Endodermal cell (in vitro differentiated cells): ENCODE results near the gene GMPR. TPM values are rescaled to one million over a fixed set of nuclear protein-coding genes. Genes with fewer than 3 reads are reported as not detected.

Experiments used
- DNase-seq: peaks from one replicate; pipeline ENCODE4 v3.0.0-alpha.2; 2017
- H3K27ac ChIP-seq: 2 replicates; pipeline ENCODE4 v1.5.1; 2013; ENCODE audit warnings: mild to moderate bottlenecking, low read depth, low read length, moderate library complexity
- H3K27me3 ChIP-seq: 2 replicates; pipeline ENCODE4 v1.6.1; 2013; ENCODE audit warnings: mild to moderate bottlenecking, low read length, moderate library complexity; ENCODE audit not compliant: insufficient read depth, control insufficient read depth, poor library complexity, severe bottlenecking
- H3K36me3 ChIP-seq: 2 replicates; pipeline ENCODE4 v1.7.0; 2013; ENCODE audit warnings: mild to moderate bottlenecking, low read length, moderate library complexity; ENCODE audit not compliant: control insufficient read depth, insufficient read depth
- H3K4me1 ChIP-seq: one replicate; pipeline ENCODE4 v1.7.0; 2013; ENCODE audit warnings: low read length; ENCODE audit not compliant: control insufficient read depth, insufficient read depth
- H3K4me3 ChIP-seq: 2 replicates; pipeline ENCODE4 v1.5.1; 2013; ENCODE audit warnings: mild to moderate bottlenecking, low read length, moderate library complexity
- H3K9ac ChIP-seq: 2 replicates; pipeline ENCODE4 v1.6.1; 2013; ENCODE audit warnings: mild to moderate bottlenecking, low read length, moderate library complexity; ENCODE audit not compliant: poor library complexity, severe bottlenecking; ENCODE audit errors: extremely low read depth
- H3K9me3 ChIP-seq: 2 replicates; pipeline ENCODE4 v1.6.1; 2013; ENCODE audit warnings: mild to moderate bottlenecking, low read length, moderate library complexity; ENCODE audit not compliant: control insufficient read depth
- H3K27ac Mint-ChIP-seq: 2 replicates; pipeline ENCODE4 v1.8.0; 2020; ENCODE audit warnings: mixed read lengths
- H3K27me3 Mint-ChIP-seq: 2 replicates; pipeline ENCODE4 v1.8.0; 2021; ENCODE audit warnings: mild to moderate bottlenecking, mixed read lengths; ENCODE audit not compliant: insufficient read depth
- H3K36me3 Mint-ChIP-seq: 2 replicates; pipeline ENCODE4 v1.8.0; 2020; ENCODE audit warnings: low read depth, mixed read lengths
- H3K4me1 Mint-ChIP-seq: 2 replicates; pipeline ENCODE4 v1.8.0; 2020; ENCODE audit warnings: mixed read lengths
- H3K4me3 Mint-ChIP-seq: 2 replicates; pipeline ENCODE4 v1.8.0; 2020; ENCODE audit warnings: mild to moderate bottlenecking, moderate library complexity, mixed read lengths
- H3K9me3 Mint-ChIP-seq: 2 replicates; pipeline ENCODE4 v1.8.0; 2020; ENCODE audit warnings: mild to moderate bottlenecking, mixed read lengths
- CTCF ChIP-seq: fragments of 200-600 bp; sonication (generic); conservative IDR thresholded peaks from 2 replicates; pipeline ENCODE4 v1.5.0; 2021; ENCODE audit warnings: antibody characterized with exemption, mild to moderate bottlenecking
- WGBS, 2 experiments: methylation state at CpG; one replicate each; pipeline versions ENCODE4 v1.1.5 to v1.1.7; 2013; ENCODE audit warnings: missing lambda C conversion rate in 2 of 2, mixed read lengths in 1 of 2; ENCODE audit not compliant: insufficient coverage in 1 of 2, insufficient read length in 1 of 2; 5-methylcytosine and 5-hydroxymethylcytosine counted together
- total RNA-seq, 2 donors: library from RNA; stranded (reverse); fragmentation: NEBNext Ultra II Directional in 1 of 2; extraction: Animal tissue kit (Norgen Biotek cat#: 25700) in 1 of 2; gene quantifications; 2 replicates in 1 of 2; 3 replicates in 1 of 2; pipeline ENCODE4 v1.2.1, GENCODE V29; 2021

Gene GMPR
- total RNA-seq, 2 donors from 2014 or later: 4.9 to 20.7 TPM

- Mint-ChIP-seq H3K9me3 (peaks cover 5% of the 10 kb centered on the region), H3K4me3 (no peak overlapping the region), H3K4me1 (peaks cover 14% of the 10 kb centered on the region), H3K27me3 (no peaks in the 10 kb centered on the region), H3K36me3 (peaks cover 17% of the 10 kb centered on the region), H3K27ac (no peak overlapping the region)
- no peaks in the 10 kb centered on the region for H3K9me3 ChIP-seq
- no peak overlapping the region for H3K27ac ChIP-seq
- peaks cover 7% of the 10 kb centered on the region for H3K4me1 ChIP-seq
- DNase-seq: no peak
- no peak overlapping the region for H3K9ac ChIP-seq
- no peak for TF ChIP-seq CTCF
- no peak overlapping the region for H3K4me3 ChIP-seq
- H3K36me3 ChIP-seq: no peaks in the 10 kb centered on the region
- WGBS, 2 experiments: 96 to 97% methylated on average over 18 to 34 of the region's 34 CpGs
- no peaks in the 10 kb centered on the region for H3K27me3 ChIP-seq
Observed at GRCh38 chr6:16327777-16328325, 89.5 kb downstream of the GMPR start.

GRCh38 chr6:16329233-16329632 lies 90.8 kb downstream of the GMPR start:
- H3K36me3 Mint-ChIP-seq: peaks cover 17% of the 10 kb centered on the region
- H3K9me3 Mint-ChIP-seq: peaks cover 5% of the 10 kb centered on the region
- Histone ChIP-seq H3K27ac (no peak overlapping the region), H3K9ac (no peak overlapping the region), H3K4me3 (no peak overlapping the region), H3K36me3 (no peaks in the 10 kb centered on the region), H3K27me3 (no peaks in the 10 kb centered on the region), H3K4me1 (peaks cover 7% of the 10 kb centered on the region), H3K9me3 (no peaks in the 10 kb centered on the region)
- 77 to 82% methylated on average over 6 of the region's 6 CpGs for WGBS, 2 experiments
- H3K27me3 Mint-ChIP-seq: no peaks in the 10 kb centered on the region
- no peak for TF ChIP-seq CTCF
- no peak overlapping the region for H3K4me3 Mint-ChIP-seq
- H3K4me1 Mint-ChIP-seq: peaks cover 7% of the 10 kb centered on the region
- H3K27ac Mint-ChIP-seq: no peak overlapping the region
- no peak for DNase-seq

GRCh38 chr6:16331384-16332174 lies 93.2 kb downstream of the GMPR start:
- WGBS, 2 experiments: 19 to 37% methylated on average over 3 to 11 of the region's 11 CpGs
- Mint-ChIP-seq H3K4me1 (no peaks in the 10 kb centered on the region), H3K36me3 (peaks cover 7% of the 10 kb centered on the region), H3K4me3 (no peak overlapping the region), H3K9me3 (peaks cover under 1% of the 10 kb centered on the region), H3K27ac (no peak overlapping the region), H3K27me3 (no peaks in the 10 kb centered on the region)
- peak; percentile 78 for DNase-seq
- no peaks in the 10 kb centered on the region for H3K27me3 ChIP-seq
- peak overlapping the region; percentile 67 for H3K4me3 ChIP-seq
- peak overlapping the region; percentile 37 for H3K27ac ChIP-seq
- H3K36me3 ChIP-seq: no peaks in the 10 kb centered on the region
- no peak overlapping the region for H3K9ac ChIP-seq
- H3K4me1 ChIP-seq: peaks cover 7% of the 10 kb centered on the region
- TF ChIP-seq CTCF: peak; percentile 99
- H3K9me3 ChIP-seq: no peaks in the 10 kb centered on the region
